GM18505 (cell line): ENCODE measurements around the gene IREB2.
A peak's percentile ranks its signal among the peaks of the same experiment; 100 is the strongest.
"Not testable (repeated sequence)": the region's sequence is repeated elsewhere in the genome, so short reads cannot be mapped to it uniquely, and the experiment has no call there.

ENCODE experiments used
- ATAC-seq: cut with Tn5 transposase; IDR thresholded peaks from one replicate; pipeline ENCODE4 v1.9.1; 2021; ENCODE audit not compliant: unreplicated experiment
- POLR2A ChIP-seq: IDR thresholded peaks from 4 replicates; pipeline ENCODE4 v1.6.1; 2011; ENCODE audit warnings: borderline replicate concordance; ENCODE audit not compliant: insufficient read depth, insufficient read length; ENCODE audit errors: extremely low read depth

IREB2 gene

GRCh38 chr15:78492872-78493271 lies 54.9 kb downstream of the IREB2 start:
- TF ChIP-seq POLR2A = no peak
- no peak for ATAC-seq

GRCh38 chr15:78501857-78502256 lies 63.8 kb downstream of the IREB2 start:
- no peak for ATAC-seq

GRCh38 chr15:78502641-78503040 lies 64.6 kb downstream of the IREB2 start:
- no peak for TF ChIP-seq POLR2A

More at GRCh38 chr15:78501857-78502256, 63.8 kb downstream of the IREB2 start:
- TF ChIP-seq POLR2A = no peak

GRCh38 chr15:78506971-78507830 lies 69.2 kb downstream of the IREB2 start, which contains the start of gene HYKK:
Gene HYKK, plus strand, starts transcription at chr15:78507577. Its CDS starts 5,512 bp downstream, at chr15:78513089.
- no peak for TF ChIP-seq POLR2A
- ATAC-seq = no peak

More at GRCh38 chr15:78502641-78503040, 64.6 kb downstream of the IREB2 start:
- ATAC-seq = no peak

GRCh38 chr15:78507831-78508160 lies 69.8 kb downstream of the IREB2 start:
- no peak for ATAC-seq
- no peak for TF ChIP-seq POLR2A

- ATAC-seq = no peak
- no peak for TF ChIP-seq POLR2A
These were observed 70.3 kb downstream of the IREB2 start for GRCh38 chr15:78508272-78508671.

- no peak for TF ChIP-seq POLR2A
- no peak for ATAC-seq
These were observed 71.8 kb downstream of the IREB2 start for GRCh38 chr15:78509726-78510312.

- ATAC-seq = not testable (repeated sequence)
These were observed 82.0 kb downstream of the IREB2 start for GRCh38 chr15:78520035-78520434.

GRCh38 chr15:78524230-78524629 lies 86.2 kb downstream of the IREB2 start:
- no peak for ATAC-seq
- no peak for TF ChIP-seq POLR2A

- no peak for TF ChIP-seq POLR2A
- ATAC-seq = no peak
These were observed 89.3 kb downstream of the IREB2 start for GRCh38 chr15:78527325-78527724.

- no peak for TF ChIP-seq POLR2A
- no peak for ATAC-seq
These were observed 95.3 kb downstream of the IREB2 start for GRCh38 chr15:78533331-78533730.

- no peak for ATAC-seq
- no peak for TF ChIP-seq POLR2A
These were observed 98.1 kb downstream of the IREB2 start for GRCh38 chr15:78536134-78536533.

- no peak for TF ChIP-seq POLR2A
- ATAC-seq = no peak
These were observed 99.4 kb downstream of the IREB2 start for GRCh38 chr15:78537266-78537905.

- no peak for ATAC-seq
These were observed 100.3 kb downstream of the IREB2 start for GRCh38 chr15:78538358-78538757.

GRCh38 chr15:78539464-78540140 lies 101.6 kb downstream of the IREB2 start:
- ATAC-seq = peak; percentile 10

More at GRCh38 chr15:78538358-78538757, 100.3 kb downstream of the IREB2 start:
- TF ChIP-seq POLR2A = no peak
